ELR (cell line): ENCODE data around the gene E2F3.
A peak's percentile ranks its signal among the peaks of the same experiment; 100 is the strongest.

Source experiments
- DNase-seq: peaks from one replicate; pipeline ENCODE4 v3.0.0-alpha.2; 2015; ENCODE audit warnings: low read depth

Gene E2F3

GRCh38 chr6:20401205-20402091 lies at the start of gene E2F3:
Gene E2F3 (plus strand): TSS chr6:20401879. CDS start chr6:20402233, 354 bp downstream.
- DNase-seq = peak; percentile 100

- no peak for DNase-seq
Measured at GRCh38 chr6:20352346-20352745, 49.3 kb upstream of the E2F3 start.

GRCh38 chr6:20353134-20353533 lies 48.5 kb upstream of the E2F3 start:
- DNase-seq = no peak

GRCh38 chr6:20354366-20354765 lies 47.3 kb upstream of the E2F3 start:
- no peak for DNase-seq

GRCh38 chr6:20360471-20361119 lies 41.1 kb upstream of the E2F3 start:
- no peak for DNase-seq

- no peak for DNase-seq
Measured at GRCh38 chr6:20362623-20363022, 39.1 kb upstream of the E2F3 start.

GRCh38 chr6:20364327-20364726 lies 37.4 kb upstream of the E2F3 start:
- DNase-seq = peak; percentile 2

- no peak for DNase-seq
Measured at GRCh38 chr6:20365456-20365855, 36.2 kb upstream of the E2F3 start.

- no peak for DNase-seq
Measured at GRCh38 chr6:20366082-20366830, 35.4 kb upstream of the E2F3 start.

- DNase-seq = peak; percentile 13
Measured at GRCh38 chr6:20367743-20368485, 33.8 kb upstream of the E2F3 start.

GRCh38 chr6:20370393-20370792 lies 31.3 kb upstream of the E2F3 start:
- no peak for DNase-seq

GRCh38 chr6:20370801-20371200 lies 30.9 kb upstream of the E2F3 start:
- DNase-seq = no peak

- no peak for DNase-seq
Measured at GRCh38 chr6:20375436-20375835, 26.2 kb upstream of the E2F3 start.

GRCh38 chr6:20377623-20378265 lies 23.9 kb upstream of the E2F3 start:
- DNase-seq = peak; percentile 84

- peak; percentile 53 for DNase-seq
Measured at GRCh38 chr6:20379231-20379630, 22.4 kb upstream of the E2F3 start.

GRCh38 chr6:20386218-20386617 lies 15.5 kb upstream of the E2F3 start:
- no peak for DNase-seq

GRCh38 chr6:20389066-20389465 lies 12.6 kb upstream of the E2F3 start:
- no peak for DNase-seq

- DNase-seq = no peak
Measured at GRCh38 chr6:20393297-20393696, 8.4 kb upstream of the E2F3 start.

- DNase-seq = no peak
Measured at GRCh38 chr6:20399518-20399917, 2.2 kb upstream of the E2F3 start.

GRCh38 chr6:20400456-20401204 lies 1.0 kb upstream of the E2F3 start:
- peak; percentile 59 for DNase-seq

GRCh38 chr6:20402092-20402341 lies 338 bp downstream of the E2F3 start:
- DNase-seq = no peak
